IPS-11a (cell line): ENCODE data around the gene SPHK2.

Source experiments
- H3K4me3 ChIP-seq: one replicate; pipeline ENCODE4 v1.5.1; 2013; ENCODE audit warnings: low read depth, low read length, control low read depth

The SPHK2 gene

GRCh38 chr19:48635966-48636858 lies 16.9 kb downstream of the SPHK2 start:
- peak overlapping the region; percentile 54 for H3K4me3 ChIP-seq

- peak within 1 kb of the TSS; percentile 54 for H3K4me3 ChIP-seq
These were observed 17.6 kb downstream of the SPHK2 start, which contains the start of gene DBP for GRCh38 chr19:48636859-48637448. Gene DBP, minus strand, starts transcription at chr19:48637379. Its CDS starts 385 bp downstream, at chr19:48636994.

- peak overlapping the region; percentile 37 for H3K4me3 ChIP-seq
These were observed 18.2 kb downstream of the SPHK2 start for GRCh38 chr19:48637449-48637947.

GRCh38 chr19:48637948-48638830 lies 18.9 kb downstream of the SPHK2 start:
- H3K4me3 ChIP-seq = peak overlapping the region; percentile 37

- no peak overlapping the region for H3K4me3 ChIP-seq
These were observed 19.6 kb downstream of the SPHK2 start for GRCh38 chr19:48638831-48639381.

GRCh38 chr19:48639483-48640375 lies 20.4 kb downstream of the SPHK2 start:
- no peak overlapping the region for H3K4me3 ChIP-seq

- no peak overlapping the region for H3K4me3 ChIP-seq
These were observed 22.5 kb downstream of the SPHK2 start for GRCh38 chr19:48641850-48642249.

GRCh38 chr19:48642862-48643261 lies 23.6 kb downstream of the SPHK2 start:
- no peak overlapping the region for H3K4me3 ChIP-seq

GRCh38 chr19:48644355-48644754 lies 25.0 kb downstream of the SPHK2 start:
- H3K4me3 ChIP-seq = peak overlapping the region; percentile 69

GRCh38 chr19:48644839-48645619 lies 25.7 kb downstream of the SPHK2 start:
- H3K4me3 ChIP-seq = peak overlapping the region; percentile 69

GRCh38 chr19:48645620-48646000 lies 26.3 kb downstream of the SPHK2 start:
- H3K4me3 ChIP-seq = peak overlapping the region; percentile 69

- peak within 1 kb of the TSS; percentile 69 for H3K4me3 ChIP-seq
These were observed 26.9 kb downstream of the SPHK2 start, which contains the start of gene CA11 for GRCh38 chr19:48646001-48646721. Gene CA11, minus strand, starts transcription at chr19:48646187. Its CDS starts 555 bp downstream, at chr19:48645632.

GRCh38 chr19:48646722-48647216 lies 27.5 kb downstream of the SPHK2 start:
- no peak overlapping the region for H3K4me3 ChIP-seq

GRCh38 chr19:48648134-48648533 lies 28.8 kb downstream of the SPHK2 start:
- no peak overlapping the region for H3K4me3 ChIP-seq

GRCh38 chr19:48650974-48651682 lies 31.8 kb downstream of the SPHK2 start:
- no peak overlapping the region for H3K4me3 ChIP-seq

- H3K4me3 ChIP-seq = no peak overlapping the region
These were observed 32.4 kb downstream of the SPHK2 start for GRCh38 chr19:48651683-48652048.

- no peak overlapping the region for H3K4me3 ChIP-seq
These were observed 35.2 kb downstream of the SPHK2 start for GRCh38 chr19:48654299-48655059.
